NCI-H1436 (cell line): Measurements from ENCODE around the gene XPNPEP3.

Experiments
- DNase-seq: peaks from one replicate; lab custom pipeline; 2025; lab: John Stamatoyannopoulos, UW

Gene XPNPEP3

DNA sequence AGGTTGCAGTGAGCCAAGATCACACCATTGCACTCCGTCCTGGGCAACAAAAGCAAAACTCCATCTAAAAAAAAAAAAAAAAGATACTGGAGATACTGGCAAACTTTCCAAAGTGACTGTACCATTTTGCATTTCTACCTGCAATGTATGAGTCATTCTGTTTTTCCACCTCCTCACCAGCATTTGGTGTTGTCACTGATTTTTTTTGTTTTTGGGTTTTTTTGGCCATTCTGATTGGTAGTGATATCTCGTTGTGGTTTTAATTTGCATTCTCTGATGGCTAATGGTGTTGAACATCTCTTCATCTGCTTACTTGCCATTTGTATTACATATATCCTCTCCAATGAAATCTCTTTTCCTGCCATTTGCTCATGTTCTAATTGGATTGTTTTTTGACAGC lies 82.3 kb downstream of the XPNPEP3 start:
- DNase-seq: no peak

DNA sequence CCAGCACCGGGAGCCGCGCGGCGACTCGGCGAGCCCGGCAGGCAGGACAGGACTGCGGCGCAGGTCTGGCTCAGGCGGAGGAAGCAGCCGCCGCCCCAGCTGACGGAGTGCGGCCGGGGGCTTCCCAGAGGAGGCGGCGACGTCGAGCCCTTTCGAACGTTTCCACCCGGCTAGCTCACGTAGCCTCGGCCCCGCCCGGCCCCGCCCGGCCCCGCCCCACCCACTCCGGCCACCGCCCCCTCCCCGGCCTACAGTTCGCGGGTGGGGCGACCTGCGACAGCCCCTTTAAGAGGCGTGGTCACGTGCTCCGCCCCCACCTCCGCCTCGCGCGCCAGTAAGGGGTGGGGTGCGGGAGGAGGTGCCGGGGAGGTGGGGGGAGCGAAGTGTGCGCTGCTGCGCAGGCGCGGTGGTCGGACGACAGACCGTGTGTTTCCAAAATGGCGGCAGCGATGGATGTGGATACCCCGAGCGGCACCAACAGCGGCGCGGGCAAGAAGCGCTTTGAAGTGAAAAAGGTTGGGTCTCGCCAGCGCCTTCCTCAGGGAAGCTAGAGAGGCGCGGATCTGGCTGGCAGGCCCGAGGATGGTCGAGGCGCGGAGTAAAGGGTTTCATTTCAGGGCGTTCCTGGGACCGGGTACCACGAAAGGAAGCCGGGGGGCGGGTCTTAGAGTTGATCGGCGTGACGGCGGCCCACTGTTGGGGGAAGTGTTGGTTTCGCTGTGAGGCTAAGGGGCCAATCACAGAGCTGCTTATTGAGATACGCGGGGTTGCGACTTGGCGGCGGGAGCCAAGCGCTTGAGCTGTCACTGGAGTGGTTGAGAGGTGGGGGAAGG lies 94.2 kb downstream of the XPNPEP3 start, which contains the start of gene RBX1:
Gene RBX1 (plus strand): TSS at position 417 of the 833 bp plus-strand sequence. CDS start 21 bp downstream, at position 438.
- peak; percentile 98 for DNase-seq

DNA sequence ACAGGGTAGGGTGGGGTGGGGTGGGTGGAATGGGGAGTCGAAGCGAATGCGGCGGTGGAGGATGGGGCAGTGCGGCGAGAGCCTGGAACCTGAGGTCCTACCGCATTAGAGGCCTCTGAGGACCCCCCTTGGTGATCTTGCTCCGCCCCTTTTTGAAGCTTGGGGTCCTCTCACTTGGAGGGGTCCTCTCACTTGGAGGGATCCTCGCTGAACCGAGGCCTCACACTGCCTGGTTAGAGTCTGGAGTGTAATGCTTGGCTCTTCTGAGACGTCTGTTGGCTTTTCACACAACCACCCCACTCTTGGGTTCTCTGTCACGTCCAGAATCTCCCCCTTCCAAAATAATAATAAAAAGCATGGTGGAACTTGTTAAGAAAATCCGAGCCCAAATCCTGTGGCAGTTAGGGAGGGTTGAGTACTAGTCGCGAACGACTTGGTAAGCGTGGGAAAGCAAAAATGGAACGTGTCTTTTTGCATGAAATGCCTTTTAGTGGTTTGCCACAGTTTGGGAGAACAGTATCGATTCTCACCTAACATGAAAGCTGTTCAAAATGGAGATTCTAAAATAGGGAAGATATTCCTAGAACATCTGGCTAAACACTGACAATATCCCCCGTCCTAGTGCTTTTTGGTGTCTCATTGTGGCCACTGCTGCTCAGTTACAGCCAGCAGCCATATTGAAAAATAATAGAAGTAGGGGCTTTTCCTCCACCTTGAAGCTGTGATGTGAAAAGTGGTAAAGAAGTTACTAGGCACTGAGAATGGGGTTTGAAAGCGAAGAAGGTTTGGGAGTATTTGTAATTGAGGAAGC lies 95.1 kb downstream of the XPNPEP3 start:
- no peak for DNase-seq

DNA sequence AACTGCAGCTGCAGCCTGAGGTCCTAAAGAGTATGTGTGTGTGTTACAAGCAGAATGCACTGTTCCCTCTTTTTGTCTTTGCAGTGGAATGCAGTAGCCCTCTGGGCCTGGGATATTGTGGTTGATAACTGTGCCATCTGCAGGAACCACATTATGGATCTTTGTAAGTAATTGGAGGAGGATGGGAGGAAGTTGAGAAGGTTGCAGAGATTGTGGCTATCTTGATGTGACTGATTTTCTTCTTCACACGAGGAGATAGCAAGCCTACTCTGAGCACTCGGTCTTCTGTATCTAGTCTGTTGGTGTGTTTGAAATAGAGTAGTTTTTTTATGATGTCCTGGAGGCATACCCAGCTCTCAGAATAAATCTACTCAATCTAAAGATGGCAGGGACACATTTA lies 96.5 kb downstream of the XPNPEP3 start:
- DNase-seq: no peak

DNA sequence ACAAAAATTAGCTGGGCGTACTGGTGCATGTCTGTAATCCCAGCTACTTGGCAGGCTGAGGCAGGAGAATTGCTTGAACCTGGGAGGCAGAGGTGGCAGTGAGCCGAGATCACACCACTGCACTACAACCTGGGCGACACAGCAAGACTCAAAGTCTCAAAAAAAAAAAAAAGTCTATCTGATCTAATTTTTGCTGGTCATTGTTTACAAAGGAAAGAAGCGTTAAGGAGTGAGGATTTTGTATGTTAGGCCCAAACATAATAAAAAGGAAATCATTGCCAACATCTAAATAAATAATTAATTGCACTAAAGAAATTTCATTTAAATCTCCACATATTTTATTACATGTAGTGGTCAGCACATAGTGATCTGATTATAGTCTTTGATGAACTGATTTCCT lies 97.2 kb downstream of the XPNPEP3 start:
- no peak for DNase-seq

DNA sequence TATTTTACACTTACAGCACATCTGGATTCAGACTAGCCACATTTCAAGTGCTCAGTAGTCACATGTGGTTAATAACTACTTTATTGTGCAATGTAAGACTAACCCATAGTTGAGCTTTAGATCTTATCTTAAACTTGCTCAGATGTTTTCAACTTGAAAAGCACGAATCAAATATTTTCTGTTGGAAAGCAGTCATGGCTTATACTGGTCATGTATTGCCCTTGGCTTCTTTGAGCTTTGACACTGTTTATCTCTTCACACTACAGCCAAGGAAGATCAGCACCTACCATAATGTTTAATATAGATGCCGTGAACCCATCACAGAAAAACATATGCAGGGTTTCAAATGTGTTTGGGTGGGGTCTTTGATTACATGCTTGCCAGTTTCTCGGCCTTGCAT lies 98.6 kb downstream of the XPNPEP3 start:
- DNase-seq: no peak

DNA sequence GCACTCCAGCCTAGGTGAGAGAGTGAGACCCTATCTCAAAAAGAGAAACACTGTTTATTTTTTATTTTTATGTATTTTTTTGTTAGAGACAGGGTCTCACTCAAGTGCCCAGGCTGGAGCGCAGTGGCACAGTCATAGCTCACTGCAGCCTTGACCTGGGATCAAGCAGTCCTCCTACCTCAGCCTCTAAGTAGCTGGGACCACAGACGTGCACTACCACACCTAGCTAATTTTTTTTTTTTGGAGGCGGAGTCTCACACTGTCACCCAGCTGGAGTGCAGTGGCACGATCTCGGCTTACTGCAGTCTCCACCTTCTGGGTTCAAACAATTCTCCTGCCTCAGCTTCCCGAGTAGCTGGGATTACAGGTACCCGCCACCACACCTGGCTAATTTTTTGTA lies 100.7 kb downstream of the XPNPEP3 start:
- no peak for DNase-seq

DNA sequence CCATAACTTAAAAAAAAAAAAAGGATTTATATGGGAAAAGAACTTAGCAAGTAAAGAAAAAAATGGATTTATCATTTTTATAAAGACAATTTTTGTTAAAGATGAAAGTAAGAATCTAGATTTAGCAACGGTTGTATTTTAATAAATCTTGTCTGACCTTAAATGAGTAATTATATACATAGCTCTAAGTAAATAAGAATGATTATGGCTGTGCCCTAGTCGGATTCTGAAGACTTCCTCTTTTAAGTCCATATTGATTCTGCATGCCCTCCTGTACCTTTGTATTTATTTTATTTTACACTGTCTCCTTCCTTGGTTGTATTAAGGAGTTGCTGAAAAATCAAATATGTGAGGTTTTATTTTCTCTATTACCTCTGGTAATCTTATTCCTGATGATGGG lies 101.4 kb downstream of the XPNPEP3 start:
- no peak for DNase-seq

DNA sequence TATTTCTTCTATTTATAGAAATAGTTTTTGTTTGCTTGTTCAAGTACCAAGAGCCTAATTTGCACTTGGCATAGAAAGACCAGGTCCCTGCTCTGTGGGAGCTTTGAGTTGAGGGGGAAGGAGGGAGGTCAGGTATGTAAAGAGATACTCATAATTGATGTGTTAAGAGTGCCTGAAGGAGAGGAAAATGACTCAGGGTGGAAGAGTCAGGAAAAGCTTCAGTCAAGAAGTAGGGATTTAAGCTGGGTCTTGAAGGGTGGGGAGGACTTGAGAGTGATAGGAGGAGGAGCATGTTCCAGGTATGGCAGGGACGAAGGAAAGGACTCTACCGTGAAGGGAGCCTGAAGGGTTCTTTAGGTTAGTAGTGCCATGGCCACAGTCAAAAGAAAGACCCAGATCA lies 103.2 kb downstream of the XPNPEP3 start:
- DNase-seq: no peak

DNA sequence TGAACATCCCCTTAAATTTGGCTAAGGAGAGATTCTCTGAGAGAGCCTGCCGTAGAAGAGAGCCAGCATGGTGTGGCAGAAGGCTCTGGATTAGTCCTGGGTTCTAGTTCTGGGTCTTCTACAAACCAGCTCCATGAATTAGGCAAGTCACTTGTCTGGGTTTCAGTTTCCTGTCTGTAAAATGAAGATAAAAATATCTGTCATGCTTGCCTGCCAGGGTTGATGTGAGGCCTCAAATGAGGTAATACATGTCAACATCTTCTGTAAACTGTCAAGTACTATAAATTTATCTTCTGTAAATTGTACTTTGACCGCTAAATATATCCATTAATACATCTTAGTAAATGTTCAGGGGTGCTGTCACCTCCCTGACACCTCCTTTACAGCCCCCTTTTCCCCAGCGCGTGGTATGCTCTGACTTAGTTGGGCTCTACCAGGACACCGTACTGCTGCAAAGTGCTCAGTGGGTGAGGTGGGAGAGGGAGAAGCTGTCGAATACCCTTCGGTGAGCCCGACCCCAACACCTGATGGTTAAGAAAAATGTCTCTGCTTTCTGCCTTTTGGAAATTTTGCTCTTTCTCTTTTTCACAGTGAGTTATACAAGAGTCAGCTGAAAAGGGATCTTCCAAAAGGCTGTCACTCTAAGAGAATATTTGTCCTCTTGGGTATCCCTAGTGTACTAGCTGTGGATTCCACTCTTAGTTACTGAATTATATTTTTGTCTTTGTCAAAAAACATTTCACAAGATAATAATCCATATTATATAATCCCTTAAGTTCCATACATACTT lies 109.2 kb downstream of the XPNPEP3 start:
- no peak for DNase-seq

DNA sequence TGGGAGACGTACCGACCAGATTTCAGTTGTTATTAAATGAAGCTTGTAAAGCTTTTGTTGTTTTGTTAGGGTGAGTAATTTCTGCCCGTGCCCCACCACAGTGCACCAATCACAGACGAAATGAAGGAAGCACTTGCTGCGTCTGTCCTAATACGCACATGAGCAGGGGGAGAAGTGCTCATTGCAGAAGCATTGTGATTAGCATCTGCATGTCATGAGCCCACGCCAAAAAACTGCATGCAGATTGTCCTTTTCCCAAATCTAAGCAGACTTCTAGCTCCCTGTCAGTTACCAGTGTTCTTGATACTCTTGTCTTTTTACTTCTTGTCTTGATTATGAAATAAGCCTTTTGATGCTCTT lies 109.8 kb downstream of the XPNPEP3 start:
- no peak for DNase-seq

DNA sequence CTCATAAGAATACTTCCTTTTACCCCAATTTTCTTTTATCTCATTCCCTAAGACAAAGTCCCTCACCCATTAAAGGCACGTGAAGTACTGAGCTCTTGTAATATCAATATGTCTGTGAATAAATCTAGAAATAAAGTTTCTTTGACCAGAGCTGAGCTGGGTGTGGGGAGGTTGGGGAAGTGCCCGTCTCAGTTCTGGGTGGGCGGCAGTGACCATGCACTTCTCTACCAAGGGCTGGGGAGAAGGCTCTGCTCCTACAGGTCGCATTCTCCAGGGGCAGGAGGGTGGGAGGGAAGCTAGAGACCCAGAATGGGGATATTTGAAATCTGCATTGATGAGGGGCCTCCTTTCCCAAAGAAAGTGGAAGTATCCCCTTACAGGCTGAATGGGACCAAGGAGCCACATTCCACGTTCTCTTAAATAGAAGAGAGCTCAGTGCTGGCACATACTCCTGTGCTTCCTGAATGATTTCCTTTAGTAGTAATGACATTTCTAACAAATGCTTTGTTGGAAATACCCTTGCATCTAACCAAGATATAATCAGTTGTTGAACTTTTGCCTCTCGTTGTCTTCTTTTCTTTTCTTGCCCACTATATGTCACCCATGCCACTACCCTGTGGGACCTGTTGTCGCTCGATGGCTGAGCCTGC lies 110.3 kb downstream of the XPNPEP3 start:
- DNase-seq: no peak

DNA sequence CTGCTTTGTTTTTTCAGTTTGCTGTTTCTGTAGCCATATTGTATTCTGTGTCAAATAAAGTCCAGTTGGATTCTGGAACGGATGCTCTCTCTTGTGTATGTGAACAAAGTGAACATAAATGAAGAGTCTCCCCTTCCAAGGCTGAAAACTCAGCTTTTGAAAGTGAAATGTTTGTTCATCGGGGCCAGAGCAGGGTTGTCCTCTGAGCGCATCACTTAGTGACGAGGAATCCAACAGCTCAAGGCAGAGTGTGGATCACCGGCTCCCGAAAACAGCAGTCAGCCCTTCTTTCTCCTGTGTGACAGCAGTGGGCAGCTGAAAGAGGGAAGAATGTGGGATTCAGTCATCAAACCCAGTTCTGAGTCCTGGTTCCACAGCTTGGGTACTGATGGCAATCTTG lies 115.6 kb downstream of the XPNPEP3 start:
- no peak for DNase-seq

DNA sequence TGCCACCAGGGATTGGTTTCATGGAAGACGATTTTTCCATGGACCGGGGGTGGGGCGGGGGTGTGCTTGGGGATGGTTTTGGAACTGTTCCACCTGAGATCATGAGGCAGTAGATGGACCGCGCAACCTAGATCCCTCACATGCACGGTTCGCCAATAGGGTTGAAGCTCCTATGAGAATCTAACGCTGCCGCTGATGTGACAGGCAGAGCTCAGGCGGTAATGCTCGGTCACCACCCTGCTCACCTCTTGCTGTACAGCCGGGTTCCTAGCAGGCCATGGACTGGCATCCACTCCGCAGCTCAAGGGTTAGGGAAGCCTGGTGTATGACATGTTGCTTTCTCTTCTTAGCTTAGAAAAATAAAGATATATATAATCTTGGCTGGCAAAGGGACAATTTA lies 116.2 kb downstream of the XPNPEP3 start:
- no peak for DNase-seq

DNA sequence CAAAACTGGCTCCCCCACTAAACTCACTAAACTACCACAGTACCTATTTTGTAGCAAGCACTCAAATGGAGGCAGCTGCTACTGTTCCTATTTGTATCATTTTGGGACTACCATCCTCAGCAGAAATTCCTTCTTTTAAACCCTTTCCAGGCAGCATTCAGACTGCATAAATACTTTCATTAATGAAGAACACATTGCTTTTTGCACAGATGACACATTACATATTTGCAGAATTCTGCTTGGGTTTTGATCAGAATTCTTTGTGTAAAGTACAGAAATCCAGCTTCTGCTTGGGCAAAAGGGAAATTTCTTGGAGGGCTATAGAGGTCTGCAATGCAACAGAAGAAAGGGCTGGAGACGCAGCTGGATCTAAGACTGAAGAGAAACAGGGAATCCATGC lies 118.4 kb downstream of the XPNPEP3 start:
- no peak for DNase-seq

DNA sequence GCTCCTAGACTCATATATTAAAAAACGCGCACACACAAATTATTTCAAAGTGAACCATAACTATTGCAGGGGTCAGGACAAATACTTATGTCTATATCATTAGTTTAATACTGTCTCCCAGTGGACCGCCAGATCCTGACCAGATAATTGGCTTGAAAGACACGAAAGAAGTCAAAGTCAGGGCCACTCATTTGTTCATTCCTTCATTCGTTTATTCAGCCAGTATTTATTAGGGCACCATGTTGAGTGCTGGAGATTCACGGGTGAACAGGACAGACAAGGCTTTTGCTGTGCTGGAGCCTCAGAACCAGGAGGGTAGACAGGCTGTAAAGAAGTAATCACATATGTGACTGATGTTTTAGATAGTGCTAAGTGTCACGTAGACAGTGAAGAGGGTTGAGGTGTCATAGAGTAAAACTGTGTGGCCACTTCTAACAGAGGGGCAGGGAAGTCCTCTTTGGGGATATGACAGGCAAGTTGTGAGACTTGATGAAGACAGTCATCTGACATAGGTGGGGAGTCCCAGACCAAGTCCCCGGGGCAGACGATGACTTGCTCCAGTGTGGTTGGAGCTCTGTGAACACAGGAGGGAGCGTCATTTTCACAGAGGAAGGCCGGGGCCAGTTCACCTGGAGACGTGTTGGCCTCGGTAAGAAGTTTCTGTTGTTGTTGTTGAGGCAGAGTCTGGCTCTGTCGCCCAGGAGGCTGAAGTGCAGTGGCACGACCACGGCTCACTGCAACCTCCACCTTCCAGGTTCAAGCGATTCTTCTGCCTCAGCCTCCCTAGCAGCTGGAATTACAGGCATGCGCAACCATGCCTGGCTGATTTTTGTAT lies 120.1 kb downstream of the XPNPEP3 start:
- no peak for DNase-seq

DNA sequence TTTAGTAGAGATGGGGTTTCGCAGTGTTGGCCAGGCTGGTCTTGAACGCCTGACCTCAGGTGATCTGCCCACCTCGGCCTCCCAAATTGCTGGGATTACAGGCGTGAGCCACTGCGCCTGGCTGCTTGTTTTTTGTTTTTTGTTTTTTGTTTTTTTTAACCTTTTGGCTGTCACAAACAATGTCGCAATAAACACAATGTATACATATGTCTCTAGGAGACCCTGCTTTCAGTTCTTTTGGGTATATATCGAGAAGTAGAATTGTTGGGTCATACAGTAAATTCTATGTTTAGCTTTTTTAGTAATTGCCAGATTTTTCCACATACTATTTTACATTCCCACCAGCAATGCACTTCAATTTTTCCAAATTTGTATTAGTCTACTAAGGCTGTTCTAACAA lies 122.2 kb downstream of the XPNPEP3 start:
- no peak for DNase-seq

DNA sequence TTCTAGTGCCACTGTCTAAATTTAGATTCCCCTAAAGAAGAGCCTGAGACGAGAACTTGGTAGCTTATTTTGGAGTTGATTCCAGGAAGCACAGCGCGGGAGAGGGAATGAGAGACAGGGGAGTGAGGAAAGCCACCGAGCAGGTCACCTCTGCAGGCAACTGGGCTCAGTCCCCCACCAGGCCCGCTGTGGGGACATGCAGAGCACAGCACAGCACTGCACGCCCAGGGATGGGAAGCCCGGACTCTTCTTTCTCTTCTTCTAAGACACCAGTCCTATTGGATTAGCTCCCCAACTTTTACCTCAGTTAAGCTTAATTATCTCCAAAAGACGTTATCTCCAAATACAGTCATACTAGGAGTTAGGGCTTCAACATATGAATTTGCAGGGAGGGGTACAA lies 122.9 kb downstream of the XPNPEP3 start:
- no peak for DNase-seq
